Spinal cord (tissue), 10 donors: ENCODE data around the gene FGF4. TPM values are rescaled to one million over a fixed set of nuclear protein-coding genes. Genes with fewer than 3 reads are reported as not detected.
"Not testable (repeated sequence)": the region's sequence is repeated elsewhere in the genome, so short reads cannot be mapped to it uniquely, and the experiment has no call there.

Source experiments
- DNase-seq, 6 donors: peaks; one replicate each; pipeline versions ENCODE4 v3.0.0 to v3.0.0-alpha.2; 2013 to 2015; ENCODE audit warnings: low spot score in 6 of 6, low read depth in 4 of 6
- H3K27ac ChIP-seq: one replicate; pipeline ENCODE4 v1.5.1; 2013; ENCODE audit warnings: low read depth, low read length, control low read depth
- H3K27me3 ChIP-seq: one replicate; pipeline ENCODE4 v1.6.1; 2013; ENCODE audit warnings: low read length; ENCODE audit not compliant: control insufficient read depth, insufficient read depth
- H3K36me3 ChIP-seq: one replicate; pipeline ENCODE4 v1.6.1; 2013; ENCODE audit warnings: low read length; ENCODE audit not compliant: control insufficient read depth, insufficient read depth
- H3K4me1 ChIP-seq: one replicate; pipeline ENCODE4 v1.6.1; 2013; ENCODE audit warnings: low read length; ENCODE audit not compliant: control insufficient read depth, insufficient read depth
- H3K4me3 ChIP-seq: one replicate; pipeline ENCODE4 v1.5.1; 2013; ENCODE audit warnings: low read depth, low read length, control low read depth
- H3K9me3 ChIP-seq: one replicate; pipeline ENCODE4 v1.6.1; 2013; ENCODE audit warnings: low read length; ENCODE audit not compliant: control insufficient read depth, insufficient read depth
- WGBS: methylation state at CpG from one replicate; pipeline ENCODE4 v1.1.5; 2013; ENCODE audit warnings: missing lambda C conversion rate; ENCODE audit not compliant: insufficient coverage; 5-methylcytosine and 5-hydroxymethylcytosine counted together
- polyA plus RNA-seq, 2 donors: library from polyadenylated mRNA; unstranded; fragments of 120-200 nt; gene quantifications; one replicate each; pipeline ENCODE4 v1.2.1, GENCODE V29; 2013; ENCODE audit not compliant: insufficient read length in 2 of 2
- total RNA-seq, 2 donors: library from RNA; depleted of rRNA in 1 of 2; stranded (reverse); fragments of 120-200 nt in 1 of 2; fragments of >200 nt in 1 of 2; gene quantifications; one replicate each; pipeline versions ENCODE4 v1.2.3 to v1.2.4, GENCODE V29; 2013 to 2014
- donor health status: healthy.

The FGF4 gene
- total and polyA plus RNA-seq, 4 donors = not detected

- Histone ChIP-seq H3K9me3 (no peaks in the 10 kb centered on the region), H3K27ac (no peak overlapping the region), H3K4me1 (no peaks in the 10 kb centered on the region), H3K4me3 (no peak overlapping the region), H3K27me3 (peaks cover 12% of the 10 kb centered on the region), H3K36me3 (no peaks in the 10 kb centered on the region)
- WGBS = 77% methylated on average over 5 of the region's 8 CpGs
- DNase-seq = no peak
Observed at GRCh38 chr11:69781241-69781640, 6.1 kb upstream of the FGF4 start.

- Histone ChIP-seq H3K4me1 (peaks cover 4% of the 10 kb centered on the region), H3K36me3 (no peaks in the 10 kb centered on the region), H3K27me3 (peaks cover 37% of the 10 kb centered on the region), H3K4me3 (no peak overlapping the region), H3K27ac (no peak overlapping the region), H3K9me3 (no peaks in the 10 kb centered on the region)
- DNase-seq = no peak
- WGBS = 87% methylated on average over 5 of the region's 8 CpGs
Observed at GRCh38 chr11:69778373-69778772, 3.2 kb upstream of the FGF4 start.

DNA sequence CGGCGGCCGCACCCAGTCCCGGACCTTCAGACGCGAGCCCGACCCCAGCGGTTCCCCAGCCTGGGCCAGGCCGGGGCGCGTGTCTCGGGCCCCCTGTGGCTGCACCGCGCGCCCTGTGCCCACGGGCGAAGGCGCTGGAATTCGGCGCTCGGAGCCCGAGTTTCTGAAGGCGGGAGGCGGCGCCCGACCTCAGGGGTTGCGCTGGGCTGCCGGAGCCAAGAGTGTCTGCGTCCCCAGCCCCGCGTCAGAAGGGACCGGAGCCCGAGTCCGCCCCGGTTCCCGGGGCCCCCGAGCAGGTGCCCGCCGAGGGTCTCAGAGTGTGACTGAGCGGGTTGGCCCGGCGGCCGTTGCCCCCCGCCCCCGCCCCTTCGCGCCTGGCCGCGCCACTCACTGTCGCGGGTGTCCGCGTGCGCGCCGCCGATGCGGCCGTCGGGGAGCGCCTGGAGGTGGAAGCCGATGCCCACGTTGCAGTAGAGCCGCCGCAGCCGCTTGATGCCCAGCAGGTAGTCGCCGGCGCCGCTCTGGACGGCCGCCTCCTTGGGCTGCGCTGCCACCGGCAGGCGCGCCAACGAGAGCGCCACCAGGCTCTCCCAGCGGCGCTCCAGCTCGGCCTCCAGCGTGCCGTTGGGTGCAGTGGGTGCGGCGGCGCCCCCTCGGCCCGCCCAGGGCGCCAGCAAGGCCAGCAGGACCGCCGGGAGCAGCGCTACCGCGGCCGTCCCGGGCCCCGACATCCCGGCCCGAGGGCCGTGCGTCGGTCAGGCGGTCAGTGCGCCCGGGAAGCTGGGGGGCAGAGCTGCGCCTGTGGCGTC lies 583 bp downstream of the FGF4 start:
- H3K27me3 ChIP-seq = peaks cover 57% of the 10 kb centered on the region
- no peaks in the 10 kb centered on the region for H3K36me3 ChIP-seq
- H3K4me3 ChIP-seq = no peak overlapping the region
- no peak overlapping the region for H3K27ac ChIP-seq
- no peak for DNase-seq
- H3K9me3 ChIP-seq = no peaks in the 10 kb centered on the region
- peaks cover 4% of the 10 kb centered on the region for H3K4me1 ChIP-seq
- 1% methylated on average over 107 of the region's 107 CpGs for WGBS

DNA sequence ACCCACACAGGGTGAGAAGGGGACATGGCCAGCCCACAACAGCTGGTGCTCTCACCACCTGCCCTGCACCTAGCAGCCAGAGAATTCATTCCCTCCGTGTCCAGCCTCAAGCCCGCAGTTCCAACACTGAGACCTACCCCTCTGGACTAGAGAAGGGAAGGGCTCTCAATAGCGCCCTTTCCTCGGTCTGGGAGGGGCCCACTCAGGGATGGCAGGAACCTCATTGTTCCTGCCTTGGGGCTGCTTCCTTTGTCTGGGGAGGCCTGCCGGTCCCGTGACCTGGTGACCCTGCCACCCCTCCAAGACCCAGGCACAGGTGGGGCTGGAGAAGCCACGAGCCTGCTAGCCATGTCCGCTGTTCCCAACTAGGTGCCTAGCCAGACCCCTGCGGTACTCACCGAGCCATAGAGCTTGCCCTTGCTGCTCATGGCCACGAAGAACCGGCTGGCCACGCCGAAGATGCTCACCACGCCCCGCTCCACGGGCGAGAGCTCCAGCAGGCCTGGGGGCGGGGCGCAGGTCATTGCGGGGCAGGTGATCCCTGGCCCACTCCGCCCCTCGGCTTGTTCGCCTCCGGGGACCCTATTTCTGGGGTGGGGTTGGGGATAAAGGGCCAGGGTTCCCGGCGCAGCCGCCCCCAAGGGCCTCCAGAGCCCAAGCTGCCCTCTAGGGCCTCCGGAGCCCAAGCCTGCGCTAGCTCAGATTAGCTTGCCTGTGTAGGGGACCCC lies 1.4 kb downstream of the FGF4 start:
- no peak for DNase-seq
- 12% methylated on average over 30 of the region's 30 CpGs for WGBS
- Histone ChIP-seq H3K27me3 (peaks cover 61% of the 10 kb centered on the region), H3K9me3 (no peaks in the 10 kb centered on the region), H3K36me3 (no peaks in the 10 kb centered on the region), H3K27ac (no peak overlapping the region), H3K4me1 (peaks cover 4% of the 10 kb centered on the region), H3K4me3 (no peak overlapping the region)

DNA sequence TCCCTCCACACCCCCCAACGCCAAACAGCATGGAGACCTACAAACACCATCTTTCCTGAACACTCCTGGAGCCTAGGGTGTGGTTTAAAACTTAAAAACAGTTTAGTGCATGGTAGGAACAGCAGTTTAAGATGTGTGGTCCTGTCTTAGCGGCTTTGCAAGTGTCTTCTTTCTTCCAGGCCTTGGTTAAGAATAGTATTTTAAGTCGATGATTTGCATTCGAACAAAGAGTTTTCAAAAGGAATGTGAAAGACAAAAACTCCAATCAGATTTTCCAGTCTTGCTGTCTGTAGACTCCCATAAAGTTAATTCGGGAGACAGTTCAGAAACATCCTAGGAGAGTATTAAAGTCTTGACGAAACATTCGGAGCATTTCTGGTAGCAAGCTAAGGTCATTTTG lies 3.7 kb downstream of the FGF4 start:
- DNase-seq = no peak
- peaks cover 51% of the 10 kb centered on the region for H3K27me3 ChIP-seq
- no peaks in the 10 kb centered on the region for H3K9me3 ChIP-seq
- no peaks in the 10 kb centered on the region for H3K36me3 ChIP-seq
- 20% methylated on average over 1 of the region's 7 CpGs for WGBS
- H3K4me1 ChIP-seq = peaks cover 4% of the 10 kb centered on the region
- no peak overlapping the region for H3K4me3 ChIP-seq
- H3K27ac ChIP-seq = no peak overlapping the region

DNA sequence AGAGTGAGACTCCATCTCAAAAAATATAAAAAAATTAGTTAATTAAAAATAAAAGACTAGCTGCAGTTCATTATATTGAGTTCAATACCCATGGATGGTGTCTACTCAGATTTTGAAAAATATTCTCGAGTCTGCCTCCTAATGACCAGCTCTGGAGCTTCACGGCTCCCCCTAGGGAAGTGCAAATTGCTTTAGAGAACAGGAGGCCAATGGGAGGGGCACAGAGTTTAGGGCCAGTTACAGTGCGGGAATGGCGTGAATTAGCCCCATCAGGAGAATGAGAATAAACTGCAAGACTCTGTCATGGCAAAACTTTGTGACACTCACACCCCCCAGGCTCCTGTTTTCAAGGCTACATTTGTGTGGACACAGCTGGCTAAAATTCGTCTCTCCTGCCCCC lies 4.6 kb downstream of the FGF4 start:
- H3K27me3 ChIP-seq = peaks cover 42% of the 10 kb centered on the region
- H3K4me3 ChIP-seq = no peak overlapping the region
- H3K4me1 ChIP-seq = peaks cover 3% of the 10 kb centered on the region
- WGBS = 41% methylated on average over 4 of the region's 5 CpGs
- H3K27ac ChIP-seq = no peak overlapping the region
- no peaks in the 10 kb centered on the region for H3K36me3 ChIP-seq
- no peaks in the 10 kb centered on the region for H3K9me3 ChIP-seq
- no peak for DNase-seq

DNA sequence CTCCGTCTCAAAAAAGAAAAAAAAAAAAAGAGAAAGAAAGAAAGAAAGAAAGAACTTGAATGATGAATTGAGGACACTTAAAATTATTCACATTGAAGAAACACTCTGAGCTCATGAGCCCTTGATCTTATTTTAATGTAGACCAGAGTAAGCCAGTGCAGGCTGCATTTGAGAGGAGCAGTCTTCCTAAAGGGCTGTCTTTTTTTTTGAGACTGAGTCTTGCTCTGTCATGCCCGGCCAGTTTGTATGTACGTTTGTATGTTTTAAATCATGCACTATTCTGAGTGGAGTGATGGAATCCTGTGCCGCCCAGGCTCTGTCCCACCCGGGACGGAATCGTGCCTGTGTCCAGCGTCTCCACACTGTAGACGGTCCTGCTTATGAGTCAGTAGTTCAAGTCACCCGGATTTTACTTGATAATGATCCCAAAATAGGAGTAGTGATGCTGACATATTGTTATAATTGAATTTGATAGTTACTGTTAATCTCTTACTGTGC lies 9.6 kb downstream of the FGF4 start:
- Histone ChIP-seq H3K4me3 (no peak overlapping the region), H3K9me3 (no peaks in the 10 kb centered on the region), H3K36me3 (no peaks in the 10 kb centered on the region), H3K27me3 (peaks cover 7% of the 10 kb centered on the region), H3K4me1 (no peaks in the 10 kb centered on the region), H3K27ac (no peak overlapping the region)
- WGBS = 84% methylated on average over 8 of the region's 10 CpGs
- DNase-seq = no peak

DNA sequence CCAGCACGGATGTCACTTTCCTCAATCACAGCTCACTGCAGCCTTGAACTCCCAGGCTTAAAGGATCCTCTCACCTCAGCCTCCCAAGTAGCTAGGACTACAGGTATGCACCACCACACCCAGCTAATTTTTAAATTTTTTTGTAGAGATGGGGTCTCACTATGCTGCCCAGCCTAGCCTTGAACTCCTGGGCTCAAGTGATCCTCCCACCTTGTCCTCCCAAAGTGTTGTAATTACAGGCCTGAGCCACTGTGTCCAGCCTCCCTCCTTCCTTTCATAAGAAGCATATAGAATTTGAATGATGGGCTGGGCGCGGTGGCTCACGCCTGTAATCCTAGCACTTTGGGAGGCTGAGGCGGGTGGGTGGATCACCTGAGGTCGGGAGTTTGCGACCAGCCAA lies 10.2 kb downstream of the FGF4 start:
- 90% methylated on average over 2 of the region's 7 CpGs for WGBS
- not testable (repeated sequence) for H3K9me3 ChIP-seq, H3K27ac ChIP-seq, H3K4me1 ChIP-seq, H3K36me3 ChIP-seq, H3K4me3 ChIP-seq, H3K27me3 ChIP-seq, DNase-seq

DNA sequence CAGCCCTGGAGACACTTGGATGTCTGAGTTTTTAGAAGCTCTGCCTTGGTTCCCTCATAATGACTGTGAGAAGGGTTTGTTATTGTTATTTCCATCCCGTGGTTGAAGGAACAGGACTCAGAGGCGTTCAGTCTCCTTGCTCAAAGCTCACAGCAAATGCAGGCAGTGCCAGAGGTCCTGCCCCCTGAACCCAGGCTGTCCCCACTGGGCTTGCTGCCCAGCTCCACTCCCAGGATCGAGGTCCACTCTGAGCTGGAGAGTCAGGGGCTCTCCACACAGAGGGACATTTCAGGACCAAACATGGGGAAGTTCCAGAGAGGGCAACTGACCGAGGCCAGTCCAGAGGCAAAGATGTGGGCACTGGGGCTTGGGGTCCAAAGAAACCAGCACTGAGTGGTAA lies 14.8 kb downstream of the FGF4 start:
- Histone ChIP-seq H3K27me3 (peaks cover 2% of the 10 kb centered on the region), H3K9me3 (no peaks in the 10 kb centered on the region), H3K36me3 (no peaks in the 10 kb centered on the region), H3K27ac (no peak overlapping the region), H3K4me3 (no peak overlapping the region), H3K4me1 (no peaks in the 10 kb centered on the region)
- no peak for DNase-seq
- 74% methylated on average over 4 of the region's 4 CpGs for WGBS

GRCh38 chr11:69752890-69753289 lies 22.3 kb downstream of the FGF4 start:
- no peaks in the 10 kb centered on the region for H3K4me1 ChIP-seq
- H3K4me3 ChIP-seq = no peak overlapping the region
- no peaks in the 10 kb centered on the region for H3K9me3 ChIP-seq
- H3K27ac ChIP-seq = no peak overlapping the region
- no peaks in the 10 kb centered on the region for H3K36me3 ChIP-seq
- no peaks in the 10 kb centered on the region for H3K27me3 ChIP-seq
- 24% methylated on average over 3 of the region's 4 CpGs for WGBS
- no peak for DNase-seq
